Neuronal stem cell (in vitro differentiated cells): ENCODE data around the gene PCLO.
"Not testable (repeated sequence)": the region's sequence is repeated elsewhere in the genome, so short reads cannot be mapped to it uniquely, and the experiment has no call there.

Experiments used
- DNase-seq: peaks from one replicate; pipeline ENCODE4 v3.0.0-alpha.2; 2013; ENCODE audit warnings: low spot score
- H2AFZ ChIP-seq: one replicate; pipeline ENCODE4 v1.6.1; 2013; ENCODE audit warnings: mild to moderate bottlenecking, low read length, inconsistent platforms
- H2AK5ac ChIP-seq: 2 replicates; pipeline ENCODE4 v1.6.1; 2013; ENCODE audit warnings: low read depth, mild to moderate bottlenecking, inconsistent platforms, low read length, moderate library complexity, mixed read lengths
- H2BK120ac ChIP-seq: 2 replicates; pipeline ENCODE4 v1.6.1; 2013; ENCODE audit warnings: low read depth, mild to moderate bottlenecking, inconsistent platforms, low read length, moderate library complexity, mixed read lengths
- H2BK12ac ChIP-seq: one replicate; pipeline ENCODE4 v1.6.1; 2013; ENCODE audit warnings: low read length, inconsistent platforms
- H2BK15ac ChIP-seq: 2 replicates; pipeline ENCODE4 v1.6.1; 2013; ENCODE audit warnings: mild to moderate bottlenecking, low read length, inconsistent platforms, mixed read lengths
- H2BK5ac ChIP-seq: one replicate; pipeline ENCODE4 v1.6.1; 2013; ENCODE audit warnings: inconsistent platforms, mild to moderate bottlenecking, low read length, moderate library complexity
- H3K14ac ChIP-seq: one replicate; pipeline ENCODE4 v1.6.1; 2013; ENCODE audit warnings: low read length, inconsistent platforms
- H3K18ac ChIP-seq: 2 replicates; pipeline ENCODE4 v1.6.1; 2013; ENCODE audit warnings: low read length, inconsistent platforms
- H3K23ac ChIP-seq: 2 replicates; pipeline ENCODE4 v1.6.1; 2013; ENCODE audit warnings: low read depth, mild to moderate bottlenecking, mixed read lengths, low read length, inconsistent platforms; ENCODE audit not compliant: poor library complexity
- H3K27ac ChIP-seq: replicated peaks from 3 replicates; pipeline ENCODE4 v1.5.1; 2013; ENCODE audit warnings: low read length, inconsistent platforms
- H3K27me3 ChIP-seq, 3 experiments: 2 replicates each; pipeline ENCODE4 v1.6.1; 2013; ENCODE audit warnings: low read length in 3 of 3, mild to moderate bottlenecking in 2 of 3, inconsistent platforms in 1 of 3, low read depth in 1 of 3, mixed read lengths in 1 of 3, moderate library complexity in 1 of 3; ENCODE audit not compliant: control insufficient read depth in 3 of 3, insufficient read depth in 3 of 3
- H3K36me3 ChIP-seq, 2 donors: replicated peaks in 1 of 2; 2 replicates each; pipeline ENCODE4 v1.6.1; 2013; ENCODE audit warnings: low read length in 2 of 2; ENCODE audit not compliant: control insufficient read depth in 2 of 2, insufficient read depth in 2 of 2
- H3K4ac ChIP-seq: 2 replicates; pipeline ENCODE4 v1.6.1; 2013; ENCODE audit warnings: inconsistent platforms, mild to moderate bottlenecking, low read length, moderate library complexity
- H3K4me1 ChIP-seq, 2 donors: 1 replicate in 1 of 2; 2 replicates in 1 of 2; pipeline ENCODE4 v1.6.1; 2013; ENCODE audit warnings: low read length in 2 of 2, low read depth in 1 of 2; ENCODE audit not compliant: control insufficient read depth in 2 of 2, insufficient read depth in 1 of 2
- H3K4me2 ChIP-seq: one replicate; pipeline ENCODE4 v1.6.1; 2013; ENCODE audit warnings: mild to moderate bottlenecking, low read length, inconsistent platforms; ENCODE audit not compliant: insufficient read depth, poor library complexity, severe bottlenecking
- H3K4me3 ChIP-seq, 2 donors: 2 replicates each; pipeline ENCODE4 v1.5.1; 2013; ENCODE audit warnings: low read length in 2 of 2, mild to moderate bottlenecking in 2 of 2, inconsistent platforms in 1 of 2, moderate library complexity in 1 of 2
- H3K79me1 ChIP-seq: one replicate; pipeline ENCODE4 v1.6.1; 2013; ENCODE audit warnings: low read depth, mild to moderate bottlenecking, inconsistent platforms, low read length, moderate library complexity
- H3K9ac ChIP-seq: one replicate; pipeline ENCODE4 v1.6.1; 2013; ENCODE audit warnings: mild to moderate bottlenecking, low read depth, low read length, inconsistent platforms; ENCODE audit not compliant: poor library complexity
- H3K9me3 ChIP-seq, 2 donors: replicated peaks in 1 of 2; 2 replicates each; pipeline versions ENCODE3 to v1.6.1; 2013; ENCODE audit warnings: low read length in 2 of 2, mild to moderate bottlenecking in 2 of 2, inconsistent platforms in 1 of 2, low read depth in 1 of 2, mixed read lengths in 1 of 2, moderate library complexity in 1 of 2; ENCODE audit not compliant: control insufficient read depth in 2 of 2, insufficient read depth in 1 of 2
- H4K8ac ChIP-seq: one replicate; pipeline ENCODE4 v1.6.1; 2013; ENCODE audit warnings: low read depth, mild to moderate bottlenecking, inconsistent platforms, low read length, moderate library complexity
- H4K91ac ChIP-seq: one replicate; pipeline ENCODE4 v1.6.1; 2013; ENCODE audit warnings: low read length, low read depth, mild to moderate bottlenecking, inconsistent platforms; ENCODE audit not compliant: poor library complexity
- whole genome bisulfite sequencing, 2 donors: extraction: QIAGEN DNeasy Blood & Tissue Kit; methylation state at CpG; one replicate each; pipeline ENCODE4 v1.1.7; 2013; ENCODE audit warnings: missing lambda C conversion rate in 2 of 2, mixed read lengths in 1 of 2; ENCODE audit not compliant: insufficient read length in 2 of 2, insufficient replicate concordance in 1 of 2; ENCODE audit errors: extremely low coverage in 2 of 2; 5-methylcytosine and 5-hydroxymethylcytosine counted together

PCLO gene

DNA sequence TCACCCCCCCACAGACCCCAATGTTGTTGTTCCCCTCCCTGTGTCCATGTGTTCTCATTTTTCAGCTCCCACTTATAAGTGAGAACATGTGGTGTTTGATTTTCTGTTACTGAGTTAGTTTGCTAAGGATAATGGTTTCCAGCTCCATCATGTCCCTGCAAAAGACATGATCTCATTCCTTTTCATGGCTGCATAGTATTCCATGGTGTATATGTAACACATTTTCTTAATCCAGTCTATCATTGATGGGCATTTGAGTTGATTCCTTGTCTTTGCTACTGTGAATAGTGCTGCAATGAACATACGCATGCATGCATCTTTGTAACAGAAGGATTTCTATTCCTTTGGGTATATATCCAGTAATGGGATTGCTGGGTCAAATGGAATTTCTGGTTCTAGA is 82.8 kb downstream of the PCLO start:
- not testable (repeated sequence) for H3K4me3 ChIP-seq, H3K9me3 ChIP-seq, H4K8ac ChIP-seq, H3K4me2 ChIP-seq, H3K27me3 ChIP-seq, H2BK120ac ChIP-seq, H3K14ac ChIP-seq, DNase-seq, H3K23ac ChIP-seq, H3K36me3 ChIP-seq, H2AK5ac ChIP-seq, H3K9ac ChIP-seq, H4K91ac ChIP-seq, H3K18ac ChIP-seq, H2BK12ac ChIP-seq, H3K27ac ChIP-seq, H2BK15ac ChIP-seq, H3K79me1 ChIP-seq, H2BK5ac ChIP-seq, H2AFZ ChIP-seq, H3K4me1 ChIP-seq, H3K4ac ChIP-seq
- WGBS, 2 donors, result no CpG with 5 or more reads among the region's 1 CpG

DNA sequence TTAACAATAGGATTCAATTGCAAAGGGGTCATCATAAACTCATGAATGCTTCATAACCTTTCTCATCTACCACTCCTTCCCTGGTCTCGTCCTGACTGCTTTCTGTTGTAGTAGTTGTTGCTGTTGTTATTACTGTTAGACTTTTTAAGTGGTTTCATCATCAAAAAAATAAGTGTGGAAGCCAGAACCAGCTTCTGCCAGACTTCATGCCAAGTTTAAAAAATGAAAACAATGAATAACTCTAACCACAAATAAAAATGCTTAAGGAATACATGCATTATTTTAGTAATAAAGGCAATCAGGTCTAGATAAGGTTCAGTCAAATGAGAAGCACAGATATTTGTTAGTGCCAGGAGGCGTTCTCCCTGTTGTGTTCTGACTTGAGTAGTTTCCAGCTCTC is 85.4 kb downstream of the PCLO start:
- Histone ChIP-seq H2BK12ac (no peak overlapping the region), H3K4ac (no peak overlapping the region), H3K27ac (no peak overlapping the region), H3K23ac (no peak overlapping the region), H3K27me3 (no peaks in the 10 kb centered on the region), H2BK5ac (no peak overlapping the region), H3K4me1 (no peaks in the 10 kb centered on the region), H3K14ac (no peak overlapping the region), H3K9ac (no peak overlapping the region), H2AFZ (no peak overlapping the region), H3K79me1 (no peaks in the 10 kb centered on the region), H4K8ac (no peak overlapping the region), H3K4me3 (no peak overlapping the region), H3K9me3 (no peaks in the 10 kb centered on the region), H2AK5ac (no peak overlapping the region), H3K4me2 (no peak overlapping the region), H4K91ac (no peak overlapping the region), H3K36me3 (no peaks in the 10 kb centered on the region), H2BK15ac (no peak overlapping the region), H2BK120ac (no peak overlapping the region), H3K18ac (no peak overlapping the region)
- no peak for DNase-seq
- no CpG with 5 or more reads among the region's 2 CpGs for WGBS, 2 donors

GRCh38 chr7:83072576-83073517 is 89.8 kb downstream of the PCLO start:
- Histone ChIP-seq H4K91ac (no peak overlapping the region), H3K14ac (no peak overlapping the region), H3K18ac (no peak overlapping the region), H3K9me3 (no peaks in the 10 kb centered on the region), H3K36me3 (no peaks in the 10 kb centered on the region), H3K27me3 (no peaks in the 10 kb centered on the region), H3K79me1 (no peaks in the 10 kb centered on the region), H4K8ac (no peak overlapping the region), H3K4ac (no peak overlapping the region), H2BK15ac (no peak overlapping the region), H3K4me2 (no peak overlapping the region), H2BK120ac (no peak overlapping the region), H2AFZ (no peak overlapping the region), H2AK5ac (no peak overlapping the region), H2BK12ac (no peak overlapping the region), H3K4me1 (no peaks in the 10 kb centered on the region), H3K4me3 (no peak overlapping the region), H3K9ac (no peak overlapping the region), H3K23ac (no peak overlapping the region), H2BK5ac (no peak overlapping the region), H3K27ac (no peak overlapping the region)
- WGBS, 2 donors, result no CpG with 5 or more reads among the region's 2 CpGs
- DNase-seq, result no peak

- no peak overlapping the region for H3K23ac ChIP-seq
- no peak overlapping the region for H3K4me3 ChIP-seq
- H3K79me1 ChIP-seq, result no peaks in the 10 kb centered on the region
- no peak overlapping the region for H3K4ac ChIP-seq
- no peak overlapping the region for H2BK12ac ChIP-seq
- H3K9ac ChIP-seq, result no peak overlapping the region
- no peak for DNase-seq
- H3K4me1 ChIP-seq, result no peaks in the 10 kb centered on the region
- no peaks in the 10 kb centered on the region for H3K27me3 ChIP-seq
- H3K4me2 ChIP-seq, result no peak overlapping the region
- H3K36me3 ChIP-seq, result no peaks in the 10 kb centered on the region
- H2AK5ac ChIP-seq, result no peak overlapping the region
- H3K14ac ChIP-seq, result no peak overlapping the region
- H3K27ac ChIP-seq, result no peak overlapping the region
- H4K8ac ChIP-seq, result no peak overlapping the region
- no peak overlapping the region for H2BK120ac ChIP-seq
- H3K9me3 ChIP-seq, result no peaks in the 10 kb centered on the region
- H2AFZ ChIP-seq, result no peak overlapping the region
- no peak overlapping the region for H2BK5ac ChIP-seq
- no CpG with 5 or more reads among the region's 3 CpGs for WGBS, 2 donors
- no peak overlapping the region for H3K18ac ChIP-seq
- H4K91ac ChIP-seq, result no peak overlapping the region
- H2BK15ac ChIP-seq, result no peak overlapping the region
Observed at GRCh38 chr7:83065714-83066113, 97.0 kb downstream of the PCLO start.
